ENCODE measurements around the gene SLC12A2.

The SLC12A2 gene

DNA sequence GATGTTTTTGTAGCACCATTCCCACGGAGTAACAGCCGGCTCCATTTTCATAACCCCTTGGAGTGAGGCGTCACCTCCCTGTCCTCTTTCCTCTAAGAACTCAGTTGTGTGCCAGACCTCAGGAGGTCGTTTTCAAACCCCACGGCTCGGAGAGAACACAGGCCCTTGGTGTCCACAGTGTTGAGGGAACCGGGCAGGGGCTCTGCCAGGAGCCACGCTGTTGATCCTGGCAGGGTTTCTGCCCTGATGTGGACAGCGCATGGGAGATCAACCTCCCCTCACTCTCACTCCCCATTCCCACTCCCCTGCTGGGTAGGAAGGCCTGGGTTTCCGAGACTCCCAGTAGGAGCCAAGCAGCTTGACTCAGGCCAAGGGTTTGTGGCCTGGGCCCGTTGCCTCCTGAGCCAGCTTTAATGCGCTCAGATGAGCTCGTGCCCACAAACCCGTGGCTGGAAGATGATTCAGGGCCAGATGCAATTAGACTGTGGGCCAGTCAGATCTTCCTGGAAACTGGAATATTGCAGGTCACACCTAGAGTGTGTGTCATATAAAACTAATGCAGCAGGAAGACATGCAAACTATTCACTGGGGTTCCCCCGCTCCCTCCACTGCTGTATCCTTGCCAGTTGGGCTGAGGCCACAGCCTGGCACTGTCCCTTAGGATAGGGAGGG, 133.4 kb downstream of the SLC12A2 start:
- ChIA-PET POLR2A (ENCODE audit: low non-redundant PET) (no interaction called here), CTCF (no interaction called here)
- peak; percentile 47 for DNase-seq (ENCODE audit: low spot score)
- no peak for TF ChIP-seq CTCF (conservative IDR thresholded peaks at IDR 0.05; ENCODE audit: low read depth)
- H3K27ac ChIP-seq: peak overlapping the region; percentile 63

- TF ChIP-seq CTCF (conservative IDR thresholded peaks at IDR 0.05; ENCODE audit: low read depth): no peak
- CTCF ChIA-PET: no interaction called here
- no peak for DNase-seq (ENCODE audit: low spot score)
- H3K27ac ChIP-seq: no peak overlapping the region
- POLR2A ChIA-PET (ENCODE audit: low non-redundant PET): no interaction called here
Measured at GRCh38 chr5:128220841-128221240, 137.3 kb downstream of the SLC12A2 start.

DNA sequence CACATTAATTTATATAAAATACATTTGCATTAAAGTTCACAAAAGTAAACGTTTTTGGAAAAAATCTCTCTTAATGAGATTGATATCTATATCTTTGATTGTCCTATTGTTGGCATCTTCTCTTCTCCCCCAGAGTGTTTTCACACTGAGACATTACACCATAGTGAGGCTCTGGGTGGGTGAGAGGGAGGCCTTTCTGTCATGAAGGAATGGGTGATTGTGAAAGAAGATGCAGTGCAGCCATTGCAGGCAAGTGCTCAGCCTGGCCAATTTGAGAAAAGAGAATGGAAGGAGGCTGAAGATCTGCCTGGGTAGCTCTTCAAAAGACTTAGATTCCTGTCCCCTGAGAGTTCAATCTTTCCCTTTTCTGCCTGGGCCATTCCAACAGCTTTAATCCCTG, 140.8 kb downstream of the SLC12A2 start:
- no peak for TF ChIP-seq CTCF (conservative IDR thresholded peaks at IDR 0.05; ENCODE audit: low read depth)

GRCh38 chr5:128225245-128226030, 141.9 kb downstream of the SLC12A2 start:
- H3K27ac ChIP-seq: no peak overlapping the region
- ChIA-PET POLR2A (ENCODE audit: low non-redundant PET) (no interaction called here), CTCF (no interaction called here)
- no peak for TF ChIP-seq CTCF (conservative IDR thresholded peaks at IDR 0.05; ENCODE audit: low read depth)
- no peak for DNase-seq (ENCODE audit: low spot score)

More for the DNA sequence above, 140.8 kb downstream of the SLC12A2 start:
- ChIA-PET CTCF (interaction anchor here (0.6 kb wide), 1 partner anchor 451 kb away, joined by 3 read pairs; no protein-coding TSS in a partner anchor), POLR2A (ENCODE audit: low non-redundant PET) (no interaction called here)
- DNase-seq (ENCODE audit: low spot score): no peak
- no peak overlapping the region for H3K27ac ChIP-seq

GRCh38 chr5:128228008-128228407, 144.4 kb downstream of the SLC12A2 start:
- CTCF ChIA-PET: interaction anchor here (0.6 kb wide), 1 partner anchor 928 kb away, joined by 3 read pairs; no protein-coding TSS in a partner anchor
- H3K27ac ChIP-seq: peak overlapping the region; percentile 74
- no peak for TF ChIP-seq CTCF (conservative IDR thresholded peaks at IDR 0.05; ENCODE audit: low read depth)
- POLR2A ChIA-PET (ENCODE audit: low non-redundant PET): no interaction called here
- peak; percentile 74 for DNase-seq (ENCODE audit: low spot score)

DNA sequence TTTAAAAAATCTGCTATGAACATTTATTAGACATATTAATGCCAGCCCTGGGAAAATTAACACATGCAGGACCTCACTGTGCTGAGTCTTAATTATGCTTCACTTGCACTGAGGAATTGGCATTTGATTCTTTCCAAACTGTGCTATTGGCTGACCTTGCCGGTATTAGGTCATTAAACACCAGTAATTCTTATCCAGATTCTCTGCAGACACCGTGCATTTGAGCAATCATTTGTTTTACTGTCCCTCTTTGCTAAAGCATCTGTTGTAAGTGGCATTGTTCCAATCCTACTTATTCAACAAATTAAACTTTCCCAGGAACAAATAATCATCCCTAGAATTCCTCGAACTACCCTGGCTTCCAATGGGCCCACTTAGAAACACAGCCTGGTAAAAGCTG, 145.0 kb downstream of the SLC12A2 start:
- ChIA-PET CTCF (no interaction called here), POLR2A (ENCODE audit: low non-redundant PET) (no interaction called here)
- TF ChIP-seq CTCF (conservative IDR thresholded peaks at IDR 0.05; ENCODE audit: low read depth): no peak

More for the DNA sequence above, 145.0 kb downstream of the SLC12A2 start:
- peak overlapping the region; percentile 74 for H3K27ac ChIP-seq
- DNase-seq (ENCODE audit: low spot score): no peak

All from RWPE1 (cell line).